Chondrocyte (in vitro differentiated cells): ENCODE data around the gene DMD. TPM values are rescaled to one million over a fixed set of nuclear protein-coding genes. Genes with fewer than 3 reads are reported as not detected.

Source experiments
- DNase-seq: peaks from one replicate; pipeline ENCODE4 v3.0.0; 2021; ENCODE audit warnings: mixed read lengths, low spot score
- H3K27ac Mint-ChIP-seq: one replicate; pipeline ENCODE4 v1.8.0; 2021; ENCODE audit warnings: mild to moderate bottlenecking, moderate library complexity, mixed read lengths; ENCODE audit not compliant: unreplicated experiment
- H3K27me3 Mint-ChIP-seq: 2 replicates; pipeline ENCODE4 v1.8.0; 2021; ENCODE audit warnings: low read depth, mixed read lengths
- H3K36me3 Mint-ChIP-seq: 2 replicates; pipeline ENCODE4 v1.8.0; 2021; ENCODE audit warnings: low read depth, mixed read lengths
- H3K4me1 Mint-ChIP-seq: 2 replicates; pipeline ENCODE4 v1.8.0; 2021; ENCODE audit warnings: low read depth, mild to moderate bottlenecking, mixed read lengths
- H3K4me3 Mint-ChIP-seq: one replicate; pipeline ENCODE4 v1.8.0; 2021; ENCODE audit warnings: mild to moderate bottlenecking, moderate library complexity, mixed read lengths; ENCODE audit not compliant: unreplicated experiment
- H3K9me3 Mint-ChIP-seq: 2 replicates; pipeline ENCODE4 v1.8.0; 2021; ENCODE audit warnings: low read depth, mixed read lengths
- total RNA-seq: library from RNA; stranded (reverse); gene quantifications from 3 replicates; pipeline ENCODE4 v1.2.1, GENCODE V29; 2021
- TF ChIP-seq, protein P1 (sequence below): fragments of 200-600 bp; sonication (generic); IDR thresholded peaks from 2 replicates; pipeline ENCODE4 v1.5.0; 2021; ENCODE audit warnings: antibody characterized with exemption, mild to moderate bottlenecking, moderate library complexity

DMD gene
- total RNA-seq, 1 donor from 2014 or later = 201 TPM

DNA sequence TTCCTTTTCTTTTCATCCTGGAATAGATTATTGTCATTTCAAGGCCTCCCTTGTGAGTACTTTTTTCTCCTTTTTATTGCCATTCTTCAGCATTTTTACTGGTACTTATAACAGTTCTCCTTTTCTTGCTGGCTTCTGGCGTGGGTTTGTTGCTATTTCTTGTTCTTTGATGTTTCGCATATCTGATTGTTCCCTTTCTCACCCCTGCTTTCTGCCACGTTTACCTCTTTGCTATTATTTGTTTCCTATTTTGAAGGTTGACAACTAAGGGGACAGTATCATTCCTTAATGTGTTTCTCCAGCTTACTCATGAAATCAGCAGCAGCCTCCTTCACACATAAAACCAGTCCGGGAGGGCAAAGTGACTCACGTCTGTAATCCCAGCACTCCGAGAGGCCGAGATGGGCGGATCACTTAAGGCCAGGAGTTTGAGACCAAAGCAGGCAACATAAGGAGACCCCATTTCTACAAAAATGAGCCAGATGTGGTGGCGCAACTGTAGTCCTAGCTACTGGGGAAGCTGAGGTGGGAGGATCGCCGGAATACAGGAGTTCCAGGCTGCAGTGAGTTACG lies 72.6 kb downstream of the DMD start:
- Mint-ChIP-seq H3K27ac (peak overlapping the region; percentile 1), H3K27me3 (no peaks in the 10 kb centered on the region), H3K4me3 (no peak overlapping the region), H3K9me3 (peaks cover 4% of the 10 kb centered on the region), H3K36me3 (no peaks in the 10 kb centered on the region), H3K4me1 (peaks cover 26% of the 10 kb centered on the region)
- DNase-seq = no peak
- TF ChIP-seq, protein P1, sequence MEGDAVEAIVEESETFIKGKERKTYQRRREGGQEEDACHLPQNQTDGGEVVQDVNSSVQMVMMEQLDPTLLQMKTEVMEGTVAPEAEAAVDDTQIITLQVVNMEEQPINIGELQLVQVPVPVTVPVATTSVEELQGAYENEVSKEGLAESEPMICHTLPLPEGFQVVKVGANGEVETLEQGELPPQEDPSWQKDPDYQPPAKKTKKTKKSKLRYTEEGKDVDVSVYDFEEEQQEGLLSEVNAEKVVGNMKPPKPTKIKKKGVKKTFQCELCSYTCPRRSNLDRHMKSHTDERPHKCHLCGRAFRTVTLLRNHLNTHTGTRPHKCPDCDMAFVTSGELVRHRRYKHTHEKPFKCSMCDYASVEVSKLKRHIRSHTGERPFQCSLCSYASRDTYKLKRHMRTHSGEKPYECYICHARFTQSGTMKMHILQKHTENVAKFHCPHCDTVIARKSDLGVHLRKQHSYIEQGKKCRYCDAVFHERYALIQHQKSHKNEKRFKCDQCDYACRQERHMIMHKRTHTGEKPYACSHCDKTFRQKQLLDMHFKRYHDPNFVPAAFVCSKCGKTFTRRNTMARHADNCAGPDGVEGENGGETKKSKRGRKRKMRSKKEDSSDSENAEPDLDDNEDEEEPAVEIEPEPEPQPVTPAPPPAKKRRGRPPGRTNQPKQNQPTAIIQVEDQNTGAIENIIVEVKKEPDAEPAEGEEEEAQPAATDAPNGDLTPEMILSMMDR = no peak

DNA sequence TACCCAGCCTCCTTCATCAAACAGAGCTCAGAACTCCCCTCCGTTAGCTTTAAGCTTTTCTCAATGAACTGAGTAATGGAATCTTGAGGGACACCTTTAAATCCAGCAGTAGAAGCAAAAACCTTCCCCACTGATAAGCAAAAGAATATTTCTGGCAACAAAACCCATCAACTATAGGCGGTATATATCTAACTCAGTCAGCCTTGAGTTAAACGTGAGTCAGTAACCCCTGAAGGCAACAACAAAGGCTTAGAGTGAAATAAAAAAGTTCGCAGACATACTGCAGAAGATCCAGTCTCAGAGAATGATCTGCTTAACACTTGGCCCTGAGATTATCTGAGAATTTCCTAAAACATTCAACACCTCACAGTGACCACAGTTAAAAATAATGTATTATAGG lies 77.2 kb downstream of the DMD start:
- H3K27me3 Mint-ChIP-seq = no peaks in the 10 kb centered on the region
- no peaks in the 10 kb centered on the region for H3K36me3 Mint-ChIP-seq
- no peak overlapping the region for H3K4me3 Mint-ChIP-seq
- no peak overlapping the region for H3K27ac Mint-ChIP-seq
- peaks cover 26% of the 10 kb centered on the region for H3K4me1 Mint-ChIP-seq
- peaks cover 4% of the 10 kb centered on the region for H3K9me3 Mint-ChIP-seq
- TF ChIP-seq, protein P1 = no peak
- no peak for DNase-seq

- Mint-ChIP-seq H3K27ac (no peak overlapping the region), H3K9me3 (peaks cover 4% of the 10 kb centered on the region), H3K4me3 (no peak overlapping the region), H3K27me3 (no peaks in the 10 kb centered on the region), H3K36me3 (no peaks in the 10 kb centered on the region), H3K4me1 (peaks cover 20% of the 10 kb centered on the region)
- TF ChIP-seq, protein P1 = no peak
- DNase-seq = no peak
Observed at GRCh38 chrX:33133320-33133719, 78.0 kb downstream of the DMD start.

GRCh38 chrX:33132569-33132968 lies 78.8 kb downstream of the DMD start:
- Mint-ChIP-seq H3K9me3 (peaks cover 4% of the 10 kb centered on the region), H3K27me3 (no peaks in the 10 kb centered on the region), H3K4me3 (no peak overlapping the region), H3K36me3 (no peaks in the 10 kb centered on the region), H3K4me1 (peaks cover 19% of the 10 kb centered on the region), H3K27ac (no peak overlapping the region)
- DNase-seq = no peak
- TF ChIP-seq, protein P1 = no peak

DNA sequence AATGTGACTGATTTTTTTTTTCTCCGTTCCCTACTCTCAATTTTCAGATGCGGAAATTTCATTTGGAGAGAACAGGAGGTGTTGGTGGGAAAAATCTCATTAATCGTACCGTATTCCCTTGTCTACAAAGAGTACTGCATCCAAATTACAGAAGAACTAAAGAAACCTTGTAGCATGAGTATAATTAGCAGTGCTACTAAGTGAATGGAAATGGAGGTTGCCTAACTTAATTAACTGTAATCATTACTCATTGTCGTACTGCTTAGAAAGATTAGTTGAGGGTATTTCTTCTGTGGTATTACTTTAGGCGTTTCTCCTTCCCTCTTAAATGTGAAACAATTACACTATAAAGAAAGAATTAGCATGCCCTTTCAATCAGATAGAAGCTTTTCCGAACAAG lies 81.7 kb downstream of the DMD start:
- DNase-seq = no peak
- H3K9me3 Mint-ChIP-seq = no peaks in the 10 kb centered on the region
- H3K27me3 Mint-ChIP-seq = no peaks in the 10 kb centered on the region
- no peak overlapping the region for H3K27ac Mint-ChIP-seq
- H3K4me3 Mint-ChIP-seq = no peak overlapping the region
- H3K4me1 Mint-ChIP-seq = peaks cover 12% of the 10 kb centered on the region
- TF ChIP-seq, protein P1 = no peak
- no peaks in the 10 kb centered on the region for H3K36me3 Mint-ChIP-seq
